Astrocyte (in vitro differentiated cells and primary cell): ENCODE data around the gene TSTD2. TPM values are rescaled to one million over a fixed set of nuclear protein-coding genes. Genes with fewer than 3 reads are reported as not detected.

Experiments
- DNase-seq: peaks from one replicate; pipeline ENCODE4 v3.0.0-alpha.2; 2010; ENCODE audit warnings: low read depth
- FAIRE-seq: peaks from 2 replicates; lab custom pipeline; 2011; peaks lifted over from hg19 to GRCh38; lab: Jason Lieb, UNC
- H2AFZ ChIP-seq: 2 replicates; pipeline ENCODE4 v1.6.0; 2012; ENCODE audit warnings: low read depth, low read length, inconsistent platforms
- H3K27ac ChIP-seq: 2 replicates; pipeline ENCODE4 v1.5.1; 2011; ENCODE audit warnings: low read depth, low read length, inconsistent platforms
- H3K27me3 ChIP-seq: 2 replicates; pipeline ENCODE4 v1.6.0; 2011; ENCODE audit warnings: low read length, inconsistent platforms; ENCODE audit not compliant: insufficient read depth
- H3K36me3 ChIP-seq: 2 replicates; pipeline ENCODE4 v1.5.1; 2011; ENCODE audit warnings: low read length, inconsistent platforms; ENCODE audit not compliant: insufficient read depth
- H3K4me1 ChIP-seq: 2 replicates; pipeline ENCODE4 v1.5.1; 2011; ENCODE audit warnings: low read length, inconsistent platforms; ENCODE audit not compliant: insufficient read depth
- H3K4me2 ChIP-seq: 2 replicates; pipeline ENCODE4 v1.6.0; 2012; ENCODE audit warnings: low read length, inconsistent platforms
- H3K4me3 ChIP-seq: 2 replicates; pipeline ENCODE4 v1.5.1; 2011; ENCODE audit warnings: low read depth, mild to moderate bottlenecking, low read length, inconsistent platforms; ENCODE audit not compliant: insufficient read depth
- H3K79me2 ChIP-seq: 2 replicates; pipeline ENCODE4 v1.6.0; 2012; ENCODE audit warnings: mild to moderate bottlenecking, low read length, inconsistent platforms; ENCODE audit not compliant: insufficient read depth
- H3K9ac ChIP-seq: 2 replicates; pipeline ENCODE4 v1.6.0; 2012; ENCODE audit warnings: mild to moderate bottlenecking, low read length, inconsistent platforms
- H3K9me3 ChIP-seq: 2 replicates; pipeline ENCODE4 v1.5.1; 2012; ENCODE audit warnings: low read depth, mild to moderate bottlenecking, low read length, inconsistent platforms; ENCODE audit not compliant: insufficient read depth
- H4K20me1 ChIP-seq: 2 replicates; pipeline ENCODE4 v1.6.0; 2012; ENCODE audit warnings: low read length, inconsistent platforms; ENCODE audit not compliant: insufficient read depth
- H3K27ac Mint-ChIP-seq: one replicate; pipeline ENCODE4 v1.8.0; 2021; ENCODE audit warnings: mild to moderate bottlenecking, mixed read lengths; ENCODE audit not compliant: unreplicated experiment
- H3K27me3 Mint-ChIP-seq: one replicate; pipeline ENCODE4 v1.8.0; 2021; ENCODE audit warnings: low read depth, mixed read lengths; ENCODE audit not compliant: unreplicated experiment
- H3K36me3 Mint-ChIP-seq: one replicate; pipeline ENCODE4 v1.8.0; 2021; ENCODE audit warnings: low read depth, mixed read lengths; ENCODE audit not compliant: unreplicated experiment
- H3K4me1 Mint-ChIP-seq: one replicate; pipeline ENCODE4 v1.8.0; 2021; ENCODE audit warnings: low read depth, mixed read lengths; ENCODE audit not compliant: unreplicated experiment
- H3K4me3 Mint-ChIP-seq: one replicate; pipeline ENCODE4 v1.8.0; 2021; ENCODE audit warnings: mild to moderate bottlenecking, moderate library complexity, mixed read lengths; ENCODE audit not compliant: unreplicated experiment
- H3K9me3 Mint-ChIP-seq: one replicate; pipeline ENCODE4 v1.8.0; 2021; ENCODE audit warnings: mild to moderate bottlenecking, mixed read lengths; ENCODE audit not compliant: unreplicated experiment
- CTCF ChIP-seq: IDR thresholded peaks from 2 replicates; pipeline ENCODE4 v1.5.1; 2011; ENCODE audit warnings: low read depth, mild to moderate bottlenecking, inconsistent platforms, low read length, moderate library complexity; ENCODE audit not compliant: insufficient read depth
- EZH2 ChIP-seq: IDR thresholded peaks from 2 replicates; pipeline ENCODE4 v1.6.1; 2012; ENCODE audit warnings: mild to moderate bottlenecking, low read length, inconsistent platforms; ENCODE audit not compliant: insufficient read depth
- total RNA-seq: library from RNA; stranded (reverse); gene quantifications from 2 replicates; pipeline ENCODE4 v1.2.1, GENCODE V29; 2021

Gene TSTD2
- total RNA-seq, 1 donor from 2014 or later: 19.4 TPM

GRCh38 chr9:97600531-97601227 is 32.5 kb downstream of the TSTD2 start:
- Histone ChIP-seq H3K79me2 (no peaks in the 10 kb centered on the region), H2AFZ (no peak overlapping the region), H4K20me1 (no peaks in the 10 kb centered on the region), H3K27me3 (peaks cover 2% of the 10 kb centered on the region), H3K4me2 (no peak overlapping the region), H3K9ac (no peak overlapping the region), H3K4me3 (no peak overlapping the region), H3K27ac (no peak overlapping the region), H3K36me3 (peaks cover 26% of the 10 kb centered on the region), H3K9me3 (no peaks in the 10 kb centered on the region), H3K4me1 (no peaks in the 10 kb centered on the region)
- DNase-seq (no peak), FAIRE-seq (no peak)
- H3K4me3 Mint-ChIP-seq: no peak overlapping the region
- peaks cover 8% of the 10 kb centered on the region for H3K27me3 Mint-ChIP-seq
- H3K9me3 Mint-ChIP-seq: no peaks in the 10 kb centered on the region
- TF ChIP-seq EZH2 (no peak), CTCF (no peak)
- no peaks in the 10 kb centered on the region for H3K4me1 Mint-ChIP-seq
- peaks cover 11% of the 10 kb centered on the region for H3K36me3 Mint-ChIP-seq
- H3K27ac Mint-ChIP-seq: no peak overlapping the region

- FAIRE-seq (no peak), DNase-seq (no peak)
- Histone ChIP-seq H2AFZ (no peak overlapping the region), H3K79me2 (no peaks in the 10 kb centered on the region), H3K4me1 (no peaks in the 10 kb centered on the region), H3K27me3 (peaks cover 2% of the 10 kb centered on the region), H4K20me1 (no peaks in the 10 kb centered on the region), H3K4me3 (no peak overlapping the region), H3K9me3 (no peaks in the 10 kb centered on the region), H3K27ac (no peak overlapping the region), H3K9ac (no peak overlapping the region), H3K36me3 (peaks cover 19% of the 10 kb centered on the region), H3K4me2 (no peak overlapping the region)
- Mint-ChIP-seq H3K27ac (no peak overlapping the region), H3K9me3 (no peaks in the 10 kb centered on the region), H3K4me3 (no peak overlapping the region), H3K36me3 (peaks cover 11% of the 10 kb centered on the region), H3K4me1 (no peaks in the 10 kb centered on the region), H3K27me3 (peaks cover 8% of the 10 kb centered on the region)
- TF ChIP-seq CTCF (no peak), EZH2 (no peak)
These were observed 33.8 kb downstream of the TSTD2 start for GRCh38 chr9:97599314-97599846.
